ENCODE measurements around the gene TNFRSF11A.

Gene TNFRSF11A

GRCh38 chr18:62294073-62294472, 31.0 kb upstream of the TNFRSF11A start:
- no peak overlapping the region for H3K27ac ChIP-seq
- CTCF ChIA-PET = no interaction called here
- TF ChIP-seq CTCF (conservative IDR thresholded peaks at IDR 0.05; ENCODE audit: low read depth) = no peak
- no peak for DNase-seq (ENCODE audit: low spot score)
- POLR2A ChIA-PET (ENCODE audit: low non-redundant PET) = no interaction called here

- no peak for TF ChIP-seq CTCF (conservative IDR thresholded peaks at IDR 0.05; ENCODE audit: low read depth)
- no peak overlapping the region for H3K27ac ChIP-seq
- DNase-seq (ENCODE audit: low spot score) = no peak
- CTCF ChIA-PET = no interaction called here
- POLR2A ChIA-PET (ENCODE audit: low non-redundant PET) = no interaction called here
These were observed 24.6 kb upstream of the TNFRSF11A start for GRCh38 chr18:62300359-62300963.

- POLR2A ChIA-PET (ENCODE audit: low non-redundant PET) = no interaction called here
- TF ChIP-seq CTCF (conservative IDR thresholded peaks at IDR 0.05; ENCODE audit: low read depth) = no peak
- no peak overlapping the region for H3K27ac ChIP-seq
- no peak for DNase-seq (ENCODE audit: low spot score)
- CTCF ChIA-PET = no interaction called here
These were observed 23.8 kb upstream of the TNFRSF11A start for GRCh38 chr18:62301322-62301721.

- DNase-seq (ENCODE audit: low spot score) = no peak
- no peak for TF ChIP-seq CTCF (conservative IDR thresholded peaks at IDR 0.05; ENCODE audit: low read depth)
- CTCF ChIA-PET = no interaction called here
- no peak overlapping the region for H3K27ac ChIP-seq
- POLR2A ChIA-PET (ENCODE audit: low non-redundant PET) = no interaction called here
These were observed 12.3 kb upstream of the TNFRSF11A start for GRCh38 chr18:62312851-62313250.

GRCh38 chr18:62318228-62319180, 6.6 kb upstream of the TNFRSF11A start:
- no peak for TF ChIP-seq CTCF (conservative IDR thresholded peaks at IDR 0.05; ENCODE audit: low read depth)
- DNase-seq (ENCODE audit: low spot score) = no peak
- POLR2A ChIA-PET (ENCODE audit: low non-redundant PET) = no interaction called here
- CTCF ChIA-PET = no interaction called here
- H3K27ac ChIP-seq = no peak overlapping the region

GRCh38 chr18:62321201-62321600, 3.9 kb upstream of the TNFRSF11A start:
- POLR2A ChIA-PET (ENCODE audit: low non-redundant PET) = no interaction called here
- TF ChIP-seq CTCF (conservative IDR thresholded peaks at IDR 0.05; ENCODE audit: low read depth) = no peak
- CTCF ChIA-PET = no interaction called here
- H3K27ac ChIP-seq = no peak overlapping the region
- DNase-seq (ENCODE audit: low spot score) = no peak

Data from RWPE1 (cell line).